Measurements from ENCODE around the gene PTPRU. TPM values are rescaled to one million over a fixed set of nuclear protein-coding genes. Genes with fewer than 3 reads are reported as not detected.
"Not testable (repeated sequence)": the region's sequence is repeated elsewhere in the genome, so short reads cannot be mapped to it uniquely, and the experiment has no call there.

PTPRU gene
- total and polyA plus RNA-seq, 7 experiments from 2014 or later: 0.17 to 0.42 TPM; not detected in 5

DNA sequence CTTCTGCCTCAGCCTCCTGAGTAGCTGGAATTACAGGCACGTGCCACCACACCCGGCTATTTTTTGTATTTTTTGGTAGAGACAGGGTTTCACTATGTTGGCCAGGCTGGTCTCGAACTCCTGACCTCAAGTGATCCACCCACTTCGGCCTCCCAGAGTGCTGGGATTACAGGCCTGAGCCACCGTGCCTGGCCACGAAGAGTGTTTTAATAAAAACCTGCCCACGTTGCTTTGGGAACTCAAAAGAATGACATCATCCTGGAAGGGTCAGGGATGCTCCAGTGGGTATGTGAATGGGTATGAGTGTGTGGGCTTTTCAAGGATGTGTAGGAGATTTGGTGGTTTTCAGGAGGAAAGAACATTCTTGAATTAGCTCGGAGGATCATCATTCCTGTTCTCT, 78.4 kb downstream of the PTPRU start:
- POLR2A ChIA-PET; H3K9me3 Mint-ChIP-seq; H3K4me3 Mint-ChIP-seq; H3K27me3 ChIP-seq (ENCODE audit: control insufficient read depth in 2 of 2, insufficient read depth in 2 of 2, low read length in 2 of 2); intact Hi-C loops (cut with micrococcal nuclease); H3K27ac ChIP-seq (ENCODE audit: low read depth, low read length); H3K4me3 ChIP-seq (ENCODE audit: low read length); H3K27ac Mint-ChIP-seq; ATAC-seq; H3K36me3 ChIP-seq (ENCODE audit: control insufficient read depth in 2 of 3, insufficient read depth in 3 of 3, low read length in 3 of 3); H3K9me3 ChIP-seq (ENCODE audit: control insufficient read depth in 2 of 3, low read length in 3 of 3); CTCF ChIA-PET; H3K4me1 Mint-ChIP-seq; H3K36me3 Mint-ChIP-seq; H3K27me3 Mint-ChIP-seq; H3K4me1 ChIP-seq (ENCODE audit: control insufficient read depth in 2 of 2, insufficient read depth in 2 of 2, low read length in 2 of 2); DNase-seq: not testable (repeated sequence)

GRCh38 chr1:29315262-29315661, 78.9 kb downstream of the PTPRU start:
- no peaks in the 10 kb centered on the region for H3K27me3 ChIP-seq (ENCODE audit: control insufficient read depth in 2 of 2, insufficient read depth in 2 of 2, low read length in 2 of 2)
- no peak for DNase-seq
- Mint-ChIP-seq H3K27ac (no peak overlapping the region), H3K36me3 (no peaks in the 10 kb centered on the region), H3K4me3 (no peak overlapping the region), H3K9me3 (no peaks in the 10 kb centered on the region), H3K4me1 (peaks cover 0 to 5% (median 0%) of the 10 kb centered on the region in 7 donors), H3K27me3 (no peaks in the 10 kb centered on the region)
- ChIA-PET CTCF (no interaction called here), POLR2A (no interaction called here)
- intact Hi-C loops (cut with micrococcal nuclease): no loop called here
- H3K36me3 ChIP-seq (ENCODE audit: control insufficient read depth in 2 of 3, insufficient read depth in 3 of 3, low read length in 3 of 3): no peaks in the 10 kb centered on the region
- no peak overlapping the region for H3K4me3 ChIP-seq (ENCODE audit: low read length)
- no peak overlapping the region for H3K27ac ChIP-seq (ENCODE audit: low read depth, low read length)
- no peak for ATAC-seq
- H3K9me3 ChIP-seq (ENCODE audit: control insufficient read depth in 2 of 3, low read length in 3 of 3): no peaks in the 10 kb centered on the region
- H3K4me1 ChIP-seq (ENCODE audit: control insufficient read depth in 2 of 2, insufficient read depth in 2 of 2, low read length in 2 of 2): no peaks in the 10 kb centered on the region

GRCh38 chr1:29315876-29316275, 79.6 kb downstream of the PTPRU start:
- no peaks in the 10 kb centered on the region for H3K9me3 Mint-ChIP-seq
- Histone ChIP-seq H3K36me3 (ENCODE audit: control insufficient read depth in 2 of 3, insufficient read depth in 3 of 3, low read length in 3 of 3) (no peaks in the 10 kb centered on the region), H3K27me3 (ENCODE audit: control insufficient read depth in 2 of 2, insufficient read depth in 2 of 2, low read length in 2 of 2) (no peaks in the 10 kb centered on the region), H3K4me1 (ENCODE audit: control insufficient read depth in 2 of 2, insufficient read depth in 2 of 2, low read length in 2 of 2) (no peaks in the 10 kb centered on the region), H3K27ac (ENCODE audit: low read depth, low read length) (no peak overlapping the region), H3K4me3 (ENCODE audit: low read length) (no peak overlapping the region), H3K9me3 (ENCODE audit: control insufficient read depth in 2 of 3, low read length in 3 of 3) (no peaks in the 10 kb centered on the region)
- ChIA-PET CTCF (no interaction called here), POLR2A (no interaction called here)
- no peaks in the 10 kb centered on the region for H3K36me3 Mint-ChIP-seq
- peaks cover 0 to 5% (median 0%) of the 10 kb centered on the region in 7 donors for H3K4me1 Mint-ChIP-seq
- H3K27ac Mint-ChIP-seq: no peak overlapping the region
- intact Hi-C loops (cut with micrococcal nuclease): no loop called here
- H3K27me3 Mint-ChIP-seq: no peaks in the 10 kb centered on the region
- H3K4me3 Mint-ChIP-seq: no peak overlapping the region
- DNase-seq: no peak
- no peak for ATAC-seq

GRCh38 chr1:29317063-29317915, 81.0 kb downstream of the PTPRU start:
- Mint-ChIP-seq H3K36me3 (no peaks in the 10 kb centered on the region), H3K9me3 (no peaks in the 10 kb centered on the region), H3K4me1 (peaks cover 0 to 5% (median 0%) of the 10 kb centered on the region in 7 donors), H3K4me3 (no peak overlapping the region), H3K27ac (no peak overlapping the region), H3K27me3 (no peaks in the 10 kb centered on the region)
- ChIA-PET CTCF (no interaction called here), POLR2A (no interaction called here)
- H3K27me3 ChIP-seq (ENCODE audit: control insufficient read depth in 2 of 2, insufficient read depth in 2 of 2, low read length in 2 of 2): no peaks in the 10 kb centered on the region
- DNase-seq (no peak), ATAC-seq (no peak)
- H3K9me3 ChIP-seq (ENCODE audit: control insufficient read depth in 2 of 3, low read length in 3 of 3): no peaks in the 10 kb centered on the region
- no peak overlapping the region for H3K4me3 ChIP-seq (ENCODE audit: low read length)
- intact Hi-C loops (cut with micrococcal nuclease): no loop called here
- no peak overlapping the region for H3K27ac ChIP-seq (ENCODE audit: low read depth, low read length)
- H3K4me1 ChIP-seq (ENCODE audit: control insufficient read depth in 2 of 2, insufficient read depth in 2 of 2, low read length in 2 of 2): no peaks in the 10 kb centered on the region
- H3K36me3 ChIP-seq (ENCODE audit: control insufficient read depth in 2 of 3, insufficient read depth in 3 of 3, low read length in 3 of 3): no peaks in the 10 kb centered on the region

- H3K4me1 Mint-ChIP-seq: peaks cover 0 to 4% (median 0%) of the 10 kb centered on the region in 7 donors
- no peaks in the 10 kb centered on the region for H3K9me3 Mint-ChIP-seq
- ChIA-PET CTCF (no interaction called here), POLR2A (no interaction called here)
- no peak overlapping the region for H3K4me3 ChIP-seq (ENCODE audit: low read length)
- ATAC-seq (no peak), DNase-seq (no peak)
- H3K27me3 ChIP-seq (ENCODE audit: control insufficient read depth in 2 of 2, insufficient read depth in 2 of 2, low read length in 2 of 2): no peaks in the 10 kb centered on the region
- no peak overlapping the region for H3K27ac ChIP-seq (ENCODE audit: low read depth, low read length)
- no peak overlapping the region for H3K27ac Mint-ChIP-seq
- no peak overlapping the region for H3K4me3 Mint-ChIP-seq
- no peaks in the 10 kb centered on the region for H3K27me3 Mint-ChIP-seq
- intact Hi-C loops (cut with micrococcal nuclease): no loop called here
- no peaks in the 10 kb centered on the region for H3K36me3 ChIP-seq (ENCODE audit: control insufficient read depth in 2 of 3, insufficient read depth in 3 of 3, low read length in 3 of 3)
- no peaks in the 10 kb centered on the region for H3K4me1 ChIP-seq (ENCODE audit: control insufficient read depth in 2 of 2, insufficient read depth in 2 of 2, low read length in 2 of 2)
- no peaks in the 10 kb centered on the region for H3K9me3 ChIP-seq (ENCODE audit: control insufficient read depth in 2 of 3, low read length in 3 of 3)
- H3K36me3 Mint-ChIP-seq: no peaks in the 10 kb centered on the region
Measured at GRCh38 chr1:29317916-29318530, 81.7 kb downstream of the PTPRU start.

GRCh38 chr1:29318724-29319123, 82.4 kb downstream of the PTPRU start:
- Histone ChIP-seq H3K9me3 (ENCODE audit: control insufficient read depth in 2 of 3, low read length in 3 of 3) (no peaks in the 10 kb centered on the region), H3K36me3 (ENCODE audit: control insufficient read depth in 2 of 3, insufficient read depth in 3 of 3, low read length in 3 of 3) (no peaks in the 10 kb centered on the region), H3K4me1 (ENCODE audit: control insufficient read depth in 2 of 2, insufficient read depth in 2 of 2, low read length in 2 of 2) (no peaks in the 10 kb centered on the region), H3K4me3 (ENCODE audit: low read length) (no peak overlapping the region), H3K27ac (ENCODE audit: low read depth, low read length) (no peak overlapping the region), H3K27me3 (ENCODE audit: control insufficient read depth in 2 of 2, insufficient read depth in 2 of 2, low read length in 2 of 2) (no peaks in the 10 kb centered on the region)
- POLR2A ChIA-PET: no interaction called here
- Mint-ChIP-seq H3K4me3 (no peak overlapping the region), H3K27me3 (no peaks in the 10 kb centered on the region), H3K27ac (no peak overlapping the region), H3K9me3 (no peaks in the 10 kb centered on the region), H3K4me1 (no peaks in the 10 kb centered on the region), H3K36me3 (no peaks in the 10 kb centered on the region)
- ATAC-seq (no peak), DNase-seq (no peak)
- intact Hi-C loops (cut with micrococcal nuclease): no loop called here
- CTCF ChIA-PET: no interaction called here

Data from naive thymus-derived CD4-positive, alpha-beta T cell (primary cell).